HepG2 (cell line): ENCODE data around the gene LAMC1. TPM values are rescaled to one million over a fixed set of nuclear protein-coding genes. Genes with fewer than 3 reads are reported as not detected.

ENCODE experiments used
- ATF1 ChIP-seq: IDR thresholded peaks from 2 replicates; pipeline ENCODE4 v1.6.1; 2016; ENCODE audit warnings: mild to moderate bottlenecking, control low read depth
- BCL6 ChIP-seq: IDR thresholded peaks from 2 replicates; pipeline ENCODE4 v1.6.1; 2016; ENCODE audit warnings: missing genetic modification reagents, missing compliant biosample characterization
- BHLHE40 ChIP-seq: IDR thresholded peaks from 2 replicates; pipeline ENCODE4 v1.6.1; 2011; ENCODE audit warnings: low read length, improper control_type of control experiment
- CREB1 ChIP-seq, 2 experiments: fragments of 450-650 bp in 1 of 2; IDR thresholded peaks; 2 replicates each; pipeline ENCODE4 v1.6.1; 2016 to 2017; ENCODE audit warnings: control low read depth in 1 of 2, mild to moderate bottlenecking in 1 of 2, missing compliant biosample characterization in 1 of 2, missing genetic modification characterization in 1 of 2
- FOXA1 ChIP-seq, 2 experiments: fragments of 450-650 bp in 1 of 2; sonication (generic) in 1 of 2; formaldehyde crosslinking in 1 of 2; IDR thresholded peaks; 2 replicates each; pipeline versions ENCODE4 v1.4.0 to v1.6.1; 2016 to 2020; ENCODE audit warnings: missing genetic modification reagents in 1 of 2
- HMG20A ChIP-seq: IDR thresholded peaks from 2 replicates; pipeline ENCODE4 v1.6.1; 2016; ENCODE audit warnings: borderline replicate concordance
- NCOA2 ChIP-seq: sonication (generic); formaldehyde crosslinking; IDR thresholded peaks from 2 replicates; pipeline ENCODE4 v1.8.0; 2022; ENCODE audit warnings: inconsistent platforms
- PHF20 ChIP-seq: sonication (generic); formaldehyde crosslinking; IDR thresholded peaks from 2 replicates; pipeline ENCODE4 v1.5.0; 2020; ENCODE audit warnings: mild to moderate bottlenecking, missing genetic modification reagents
- PITX1 ChIP-seq: sonication (generic); formaldehyde crosslinking; IDR thresholded peaks from 2 replicates; pipeline ENCODE4 v1.5.1; 2020; ENCODE audit warnings: mild to moderate bottlenecking, missing genetic modification reagents
- RBM39 ChIP-seq: fragments of 200-400 bp; formaldehyde crosslinking; IDR thresholded peaks from one replicate; pipeline ENCODE4 v1.6.1; 2018; ENCODE audit warnings: antibody characterized with exemption, mild to moderate bottlenecking, low read depth, low read length; ENCODE audit not compliant: poor library complexity, severe bottlenecking
- REPIN1 ChIP-seq: sonication (generic); formaldehyde crosslinking; IDR thresholded peaks from 2 replicates; pipeline ENCODE4 v1.8.0; 2022; ENCODE audit warnings: missing genetic modification reagents, low read depth, mild to moderate bottlenecking, borderline replicate concordance
- SAP130 ChIP-seq: IDR thresholded peaks from 2 replicates; pipeline ENCODE4 v1.6.1; 2016; ENCODE audit warnings: low read depth
- SIX1 ChIP-seq: sonication (generic); formaldehyde crosslinking; IDR thresholded peaks from 2 replicates; pipeline ENCODE4 v1.4.0; 2020; ENCODE audit warnings: missing genetic modification reagents, borderline replicate concordance
- SMC3 ChIP-seq: IDR thresholded peaks from 2 replicates; pipeline ENCODE4 v1.6.1; 2011; ENCODE audit warnings: low read length, improper control_type of control experiment
- TCF7 ChIP-seq: sonication (generic); IDR thresholded peaks from 2 replicates; pipeline ENCODE4 v1.6.1; 2016; ENCODE audit warnings: antibody characterized with exemption, low read depth
- THRA ChIP-seq: sonication (generic); formaldehyde crosslinking; IDR thresholded peaks from 2 replicates; pipeline ENCODE4 v1.4.0; 2020; ENCODE audit warnings: missing genetic modification reagents, borderline replicate concordance
- TP53 ChIP-seq: sonication (generic); formaldehyde crosslinking; conservative IDR thresholded peaks from 2 replicates; pipeline ENCODE4 v1.4.0; 2020; ENCODE audit warnings: missing genetic modification reagents
- ZBTB7B ChIP-seq: sonication (generic); formaldehyde crosslinking; IDR thresholded peaks from 2 replicates; pipeline ENCODE4 v1.4.0; 2020; ENCODE audit warnings: missing genetic modification reagents
- ZEB1 ChIP-seq: IDR thresholded peaks from 2 replicates; pipeline ENCODE4 v1.6.1; 2012; ENCODE audit warnings: mild to moderate bottlenecking, low read depth, inconsistent platforms; ENCODE audit not compliant: insufficient replicate concordance
- ZNF260 ChIP-seq: sonication (generic); formaldehyde crosslinking; IDR thresholded peaks from 2 replicates; pipeline ENCODE4 v1.4.0; 2020; ENCODE audit warnings: missing genetic modification reagents, low read depth, mild to moderate bottlenecking, borderline replicate concordance
- ZNF317 ChIP-seq: sonication (generic); formaldehyde crosslinking; IDR thresholded peaks from 2 replicates; pipeline ENCODE4 v1.5.0; 2020; ENCODE audit warnings: mild to moderate bottlenecking, missing genetic modification reagents
- ZNF549 ChIP-seq: sonication (generic); formaldehyde crosslinking; IDR thresholded peaks from 2 replicates; pipeline ENCODE4 v1.5.0; 2020; ENCODE audit warnings: missing genetic modification reagents
- ZNF746 ChIP-seq: sonication (generic); formaldehyde crosslinking; IDR thresholded peaks from 2 replicates; pipeline ENCODE4 v1.8.0; 2022; ENCODE audit warnings: mild to moderate bottlenecking, missing genetic modification reagents
- ZNF891 ChIP-seq: sonication (generic); formaldehyde crosslinking; IDR thresholded peaks from 2 replicates; pipeline ENCODE4 v1.5.0; 2020; ENCODE audit warnings: mild to moderate bottlenecking, missing genetic modification reagents
- polyA plus RNA-seq, 8 experiments: library from polyadenylated mRNA; depleted of rRNA in 3 of 8; stranded (reverse) in 7 of 8; unstranded in 1 of 8; fragments of >200 nt; fragmentation: Illumina TruSeq in 4 of 8; extraction: Trizol in 4 of 8; gene quantifications; 2 replicates each; pipeline versions ENCODE4 v1.2.1 to v1.2.3, GENCODE V29; 2011 to 2016; ENCODE audit warnings: low read depth in 4 of 8, missing spikeins in 1 of 8, mixed read lengths in 1 of 8; ENCODE audit not compliant: insufficient read depth in 1 of 8
- total RNA-seq, 5 experiments: library from RNA; depleted of rRNA; stranded (reverse); fragments of >200 nt; fragmentation: Illumina TruSeq; extraction: Trizol; gene quantifications; 2 replicates each; pipeline ENCODE4 v1.2.3, GENCODE V29; 2016; ENCODE audit warnings: low read depth in 1 of 5
- TF ChIP-seq, protein P1 (sequence below): sonication (generic); formaldehyde crosslinking; IDR thresholded peaks from 2 replicates; pipeline ENCODE4 v1.5.1; 2020; ENCODE audit warnings: mild to moderate bottlenecking, missing genetic modification reagents
- TF ChIP-seq, protein P2 (sequence below): sonication (generic); formaldehyde crosslinking; conservative IDR thresholded peaks from 2 replicates; pipeline ENCODE4 v1.8.0; 2022; ENCODE audit warnings: missing genetic modification reagents

The LAMC1 gene
- total and polyA plus RNA-seq, 2 of the 13 experiments (the other 11 are each of a cell fraction or from before 2014, with no cell fraction given) = 58.5 to 137 TPM

- TF ChIP-seq ZEB1 (peak; percentile 70), PITX1 (peak; percentile 51; the same call in 1 of the 2 replicates), ZNF549 (no peak), REPIN1 (0 out of 2 replicates have a peak, but pooled peaks have one; percentile 39), THRA (peak; percentile 82; the same call in 1 of the 2 replicates), RBM39 (no peak), FOXA1 (IDR thresholded peaks at IDR 0.05) (no peak), FOXA1 (CRISPR knock-in tag; IDR thresholded peaks at IDR 0.05) (peak; percentile 85), CREB1 (IDR thresholded peaks at IDR 0.05) (no peak), CREB1 (CRISPR knock-in tag; IDR thresholded peaks at IDR 0.05) (peak; percentile 64), TP53 (CRISPR knock-in tag) (no peak), ATF1 (peak; percentile 59; the same call in 1 of the 2 replicates), TCF7 (peak; percentile 96), NCOA2 (CRISPR knock-in tag) (peak; percentile 89), ZNF746 (CRISPR knock-in tag) (no peak), ZNF260 (CRISPR knock-in tag) (no peak), SIX1 (CRISPR knock-in tag) (peak; percentile 73; the same call in 1 of the 2 replicates), ZBTB7B (CRISPR knock-in tag) (peak; percentile 70; the same call in 1 of the 2 replicates), SMC3 (no peak), BHLHE40 (peak; percentile 10; the same call in 1 of the 2 replicates), BCL6 (CRISPR knock-in tag) (peak; percentile 77), HMG20A (CRISPR knock-in tag) (peak; percentile 88; the same call in 1 of the 2 replicates), ZNF891 (no peak), PHF20 (no peak), SAP130 (CRISPR knock-in tag) (peak; percentile 45; the same call in 1 of the 2 replicates), ZNF317 (peak; percentile 96)
- TF ChIP-seq, protein P1, sequence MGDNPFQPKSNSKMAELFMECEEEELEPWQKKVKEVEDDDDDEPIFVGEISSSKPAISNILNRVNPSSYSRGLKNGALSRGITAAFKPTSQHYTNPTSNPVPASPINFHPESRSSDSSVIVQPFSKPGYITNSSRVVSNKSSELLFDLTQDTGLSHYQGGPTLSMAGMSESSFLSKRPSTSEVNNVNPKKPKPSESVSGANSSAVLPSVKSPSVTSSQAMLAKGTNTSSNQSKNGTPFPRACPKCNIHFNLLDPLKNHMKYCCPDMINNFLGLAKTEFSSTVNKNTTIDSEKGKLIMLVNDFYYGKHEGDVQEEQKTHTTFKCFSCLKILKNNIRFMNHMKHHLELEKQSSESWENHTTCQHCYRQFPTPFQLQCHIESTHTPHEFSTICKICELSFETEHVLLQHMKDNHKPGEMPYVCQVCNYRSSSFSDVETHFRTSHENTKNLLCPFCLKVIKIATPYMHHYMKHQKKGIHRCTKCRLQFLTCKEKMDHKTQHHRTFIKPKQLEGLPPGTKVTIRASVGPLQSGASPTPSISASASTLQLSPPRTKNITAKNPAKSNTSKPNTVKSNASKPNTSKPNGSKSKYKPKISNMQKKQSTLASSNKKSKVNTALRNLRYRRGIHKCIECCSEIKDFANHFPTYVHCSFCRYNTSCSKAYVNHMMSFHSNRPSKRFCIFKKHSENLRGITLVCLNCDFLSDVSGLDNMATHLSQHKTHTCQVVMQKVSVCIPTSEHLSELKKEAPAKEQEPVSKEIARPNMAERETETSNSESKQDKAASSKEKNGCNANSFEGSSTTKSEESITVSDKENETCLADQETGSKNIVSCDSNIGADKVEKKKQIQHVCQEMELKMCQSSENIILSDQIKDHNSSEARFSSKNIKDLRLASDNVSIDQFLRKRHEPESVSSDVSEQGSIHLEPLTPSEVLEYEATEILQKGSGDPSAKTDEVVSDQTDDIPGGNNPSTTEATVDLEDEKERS = 0 out of 2 replicates have a peak, but pooled peaks have one; percentile 56
- TF ChIP-seq, protein P2, sequence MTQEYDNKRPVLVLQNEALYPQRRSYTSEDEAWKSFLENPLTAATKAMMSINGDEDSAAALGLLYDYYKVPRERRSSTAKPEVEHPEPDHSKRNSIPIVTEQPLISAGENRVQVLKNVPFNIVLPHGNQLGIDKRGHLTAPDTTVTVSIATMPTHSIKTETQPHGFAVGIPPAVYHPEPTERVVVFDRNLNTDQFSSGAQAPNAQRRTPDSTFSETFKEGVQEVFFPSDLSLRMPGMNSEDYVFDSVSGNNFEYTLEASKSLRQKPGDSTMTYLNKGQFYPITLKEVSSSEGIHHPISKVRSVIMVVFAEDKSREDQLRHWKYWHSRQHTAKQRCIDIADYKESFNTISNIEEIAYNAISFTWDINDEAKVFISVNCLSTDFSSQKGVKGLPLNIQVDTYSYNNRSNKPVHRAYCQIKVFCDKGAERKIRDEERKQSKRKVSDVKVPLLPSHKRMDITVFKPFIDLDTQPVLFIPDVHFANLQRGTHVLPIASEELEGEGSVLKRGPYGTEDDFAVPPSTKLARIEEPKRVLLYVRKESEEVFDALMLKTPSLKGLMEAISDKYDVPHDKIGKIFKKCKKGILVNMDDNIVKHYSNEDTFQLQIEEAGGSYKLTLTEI (CRISPR knock-in tag) = no peak
Measured at GRCh38 chr1:183089025-183089639, 65.9 kb downstream of the LAMC1 start (continued).
